Caki2 (cell line): ENCODE data around the gene SSBP4. TPM values are rescaled to one million over a fixed set of nuclear protein-coding genes. Genes with fewer than 3 reads are reported as not detected.

Experiments
- DNase-seq: peaks from one replicate; pipeline ENCODE4 v3.0.0-alpha.2; 2015; ENCODE audit warnings: low read depth
- in situ Hi-C: cut with HindIII; loops from 2 replicates; pipeline ENCODE4 v1.10.0; 2016; ENCODE audit warnings: low sequenced_read_pairs, low pct_unique_long_range_greater_than_20kb, mixed read lengths
- total RNA-seq: library from RNA; depleted of rRNA; stranded (reverse); fragments of >200 nt; shearing (Covaris generic); gene quantifications from 2 replicates; pipeline ENCODE4 v1.2.3, GENCODE V29; 2014; ENCODE audit warnings: low replicate concordance

Gene SSBP4
- total RNA-seq, 1 experiment from 2014 or later = 87.5 TPM

- DNase-seq = peak; percentile 53
- in situ Hi-C loops = no loop called here
Measured at GRCh38 chr19:18450931-18451836, 32.0 kb downstream of the SSBP4 start.

GRCh38 chr19:18452386-18452785, 33.2 kb downstream of the SSBP4 start:
- in situ Hi-C loops = no loop called here

GRCh38 chr19:18453269-18454024, 34.2 kb downstream of the SSBP4 start:
- in situ Hi-C loops = no loop called here
- DNase-seq = peak; percentile 71

More at GRCh38 chr19:18452386-18452785, 33.2 kb downstream of the SSBP4 start:
- no peak for DNase-seq

- in situ Hi-C loops = no loop called here
- DNase-seq = no peak
Measured at GRCh38 chr19:18456279-18456678, 37.1 kb downstream of the SSBP4 start.

- in situ Hi-C loops = no loop called here
- DNase-seq = no peak
Measured at GRCh38 chr19:18456974-18457373, 37.8 kb downstream of the SSBP4 start.

- in situ Hi-C loops = no loop called here
- no peak for DNase-seq
Measured at GRCh38 chr19:18457483-18458331, 38.5 kb downstream of the SSBP4 start.

GRCh38 chr19:18460900-18461299, 41.7 kb downstream of the SSBP4 start:
- in situ Hi-C loops = no loop called here
- DNase-seq = no peak

- in situ Hi-C loops = no loop called here
- DNase-seq = no peak
Measured at GRCh38 chr19:18461471-18461870, 42.3 kb downstream of the SSBP4 start.

- in situ Hi-C loops = no loop called here
- DNase-seq = peak; percentile 71
Measured at GRCh38 chr19:18464646-18465045, 45.4 kb downstream of the SSBP4 start.

GRCh38 chr19:18465214-18465963, 46.2 kb downstream of the SSBP4 start:
- in situ Hi-C loops = no loop called here
- no peak for DNase-seq

- DNase-seq = no peak
- in situ Hi-C loops = no loop called here
Measured at GRCh38 chr19:18465964-18466339, 46.8 kb downstream of the SSBP4 start.

- in situ Hi-C loops = no loop called here
- no peak for DNase-seq
Measured at GRCh38 chr19:18466354-18466753, 47.2 kb downstream of the SSBP4 start.

GRCh38 chr19:18467978-18468377, 48.8 kb downstream of the SSBP4 start:
- in situ Hi-C loops = no loop called here
- DNase-seq = no peak

GRCh38 chr19:18468517-18468916, 49.3 kb downstream of the SSBP4 start:
- in situ Hi-C loops = no loop called here
- peak; percentile 71 for DNase-seq

- in situ Hi-C loops = no loop called here
- peak; percentile 80 for DNase-seq
Measured at GRCh38 chr19:18469069-18469846, 50.1 kb downstream of the SSBP4 start.

GRCh38 chr19:18470787-18471186, 51.6 kb downstream of the SSBP4 start:
- in situ Hi-C loops = no loop called here
- no peak for DNase-seq

- in situ Hi-C loops = no loop called here
- DNase-seq = no peak
Measured at GRCh38 chr19:18473003-18473705, 54.0 kb downstream of the SSBP4 start.
